SH-SY5Y (cell line): Measurements from ENCODE around the gene ZNF716.

Experiments
- GATA2 ChIP-seq: IDR thresholded peaks from 2 replicates; pipeline ENCODE4 v1.6.1; 2011; ENCODE audit warnings: mild to moderate bottlenecking, low read depth, low read length
- GATA3 ChIP-seq: IDR thresholded peaks from 2 replicates; pipeline ENCODE4 v1.6.1; 2011; ENCODE audit warnings: low read depth, mild to moderate bottlenecking, low read length, moderate library complexity

ZNF716 gene

DNA sequence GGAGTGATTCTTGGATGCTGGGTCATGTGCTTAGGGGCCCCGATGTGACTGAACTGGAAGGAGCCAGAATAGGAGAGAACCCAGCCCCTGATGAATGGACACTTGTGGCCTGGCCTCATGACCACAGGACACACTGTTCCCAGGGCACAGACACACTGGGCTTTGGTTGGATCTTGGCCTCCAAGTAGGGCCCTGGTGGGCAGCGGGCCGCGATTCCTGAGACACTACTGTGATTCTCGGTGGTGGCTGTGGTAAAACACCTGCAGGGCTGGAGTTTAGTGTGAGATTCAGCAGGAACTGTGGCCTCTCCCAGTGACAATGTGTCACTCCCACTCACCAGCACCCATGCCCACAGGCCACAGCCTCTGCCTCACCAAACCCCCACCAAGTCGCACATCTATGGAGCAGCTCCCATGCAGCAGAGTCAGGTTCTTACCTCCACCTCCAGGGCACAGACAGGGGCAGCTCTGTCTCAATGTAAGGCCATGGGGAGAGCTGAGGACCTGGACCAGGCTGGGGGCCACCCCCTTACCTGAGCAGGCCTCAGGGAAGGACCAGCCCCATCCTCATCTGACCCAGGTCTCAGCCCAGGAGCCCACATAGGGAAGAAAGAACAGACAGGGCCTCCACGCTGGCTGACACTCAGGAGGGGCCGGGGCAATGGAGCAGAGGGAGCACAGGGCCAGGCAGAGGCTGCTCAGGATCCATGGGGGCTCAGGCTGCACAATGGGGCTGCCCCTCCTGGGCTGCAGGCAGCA is 33.2 kb upstream of the ZNF716 start:
- no peak for TF ChIP-seq GATA2
- TF ChIP-seq GATA3, result no peak

DNA sequence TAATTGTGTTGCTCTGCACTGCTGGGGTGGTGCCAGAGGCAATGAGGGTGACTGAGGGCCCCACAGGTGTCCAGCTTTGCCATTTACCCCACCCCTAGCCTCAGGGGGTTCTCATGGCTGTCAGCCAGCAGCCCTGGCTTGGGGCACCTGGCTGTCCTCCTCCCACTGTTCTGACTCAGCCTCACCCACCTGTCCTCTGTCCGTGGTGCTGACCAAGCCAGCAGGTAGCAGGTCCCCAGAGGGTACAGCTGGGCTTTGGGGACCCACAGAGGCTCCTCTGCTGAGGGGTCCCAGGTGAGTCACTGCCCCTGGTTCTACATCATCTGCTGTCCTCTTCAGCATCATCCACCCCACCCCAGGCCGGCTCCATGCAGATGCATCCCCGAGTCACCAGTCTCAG is 32.2 kb upstream of the ZNF716 start:
- TF ChIP-seq GATA3, result no peak
- no peak for TF ChIP-seq GATA2

DNA sequence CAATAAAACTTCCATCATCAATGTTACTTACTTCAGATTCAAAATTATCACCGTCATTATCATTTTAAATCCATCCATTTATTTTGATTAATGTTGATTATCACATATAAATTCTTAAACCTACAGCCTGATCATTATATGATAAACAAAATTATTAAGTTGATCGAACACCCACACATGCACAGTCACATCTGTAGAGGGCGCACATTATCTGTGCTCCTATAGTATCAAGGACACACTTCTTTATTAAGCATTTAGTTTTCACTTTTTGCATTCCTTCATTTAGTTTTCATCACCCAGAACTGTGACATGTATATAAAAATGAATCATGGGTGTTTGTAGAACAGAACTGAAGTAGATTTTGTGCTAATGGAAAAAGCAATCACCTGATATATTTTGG is 26.2 kb upstream of the ZNF716 start:
- no peak for TF ChIP-seq GATA3
- no peak for TF ChIP-seq GATA2

DNA sequence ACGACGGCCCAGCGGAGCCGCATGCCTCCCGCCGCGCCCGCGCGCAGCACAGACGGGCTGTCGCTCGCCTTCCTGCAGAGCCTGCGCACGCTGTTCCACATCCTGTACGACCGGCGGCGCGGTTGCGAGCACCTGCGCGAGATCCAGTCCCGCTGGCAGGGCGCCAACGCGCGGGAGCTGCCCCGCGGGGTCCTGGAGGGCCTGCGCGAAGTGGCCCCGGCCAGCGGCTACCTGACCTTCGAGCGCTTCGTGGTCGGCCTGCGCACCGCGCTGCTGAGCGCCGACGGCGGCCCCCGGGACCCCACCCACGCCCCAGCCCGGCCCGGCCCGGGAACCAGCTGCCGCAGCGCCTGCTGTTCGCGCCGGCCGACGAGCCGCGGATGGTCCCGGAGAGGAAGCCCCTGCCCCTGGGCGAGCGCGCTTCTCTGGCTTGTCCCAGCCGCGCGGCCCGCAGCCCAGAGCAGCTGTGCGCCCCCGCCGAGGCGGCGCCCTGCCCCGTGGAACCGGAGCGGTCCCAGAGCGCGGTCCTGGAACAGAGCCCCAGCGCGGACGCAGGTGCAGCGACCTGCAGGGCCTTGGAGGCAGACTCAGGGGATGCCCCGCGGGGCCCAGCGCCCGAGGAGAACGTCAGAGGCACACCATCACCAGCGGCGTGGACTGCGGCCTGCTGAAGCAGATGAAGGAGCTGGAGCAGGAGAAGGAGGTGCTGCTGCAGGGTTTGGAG is 25.3 kb upstream of the ZNF716 start:
- TF ChIP-seq GATA2 (no peak), GATA3 (no peak)

DNA sequence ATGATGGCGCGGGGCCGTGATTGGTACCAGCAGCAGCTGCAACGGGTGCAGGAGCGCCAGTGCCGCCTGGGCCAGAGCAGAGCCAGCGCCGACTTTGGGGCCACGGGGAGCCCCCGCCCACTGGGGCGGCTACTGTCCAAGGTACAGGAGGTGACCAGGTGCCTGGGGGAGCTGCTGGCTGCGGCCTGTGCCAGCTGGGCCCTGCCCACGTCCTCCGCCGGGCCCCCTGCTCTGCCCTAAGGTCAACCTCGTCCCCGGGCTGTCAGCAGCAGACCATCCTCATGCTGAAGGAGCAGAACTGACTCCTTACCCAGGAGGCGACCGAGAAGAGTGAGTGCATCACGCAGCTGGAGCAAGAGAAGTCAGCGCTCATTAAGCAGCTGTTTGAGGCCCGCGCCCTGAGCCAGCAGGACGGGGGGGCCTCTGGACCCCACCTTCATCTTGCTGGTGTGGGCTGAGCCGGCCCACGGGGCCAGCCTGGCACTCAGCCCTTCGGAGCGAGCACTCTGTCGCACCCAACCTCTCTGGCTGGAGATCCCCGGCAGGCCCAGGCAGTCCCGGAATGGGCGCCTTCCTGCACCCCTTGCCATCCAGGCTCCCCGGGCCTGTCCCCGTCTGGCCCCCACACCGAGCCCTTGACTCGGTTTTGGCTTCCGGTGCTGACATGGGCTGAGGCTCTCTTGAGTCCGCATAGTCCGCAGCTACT is 24.6 kb upstream of the ZNF716 start:
- no peak for TF ChIP-seq GATA3
- no peak for TF ChIP-seq GATA2

DNA sequence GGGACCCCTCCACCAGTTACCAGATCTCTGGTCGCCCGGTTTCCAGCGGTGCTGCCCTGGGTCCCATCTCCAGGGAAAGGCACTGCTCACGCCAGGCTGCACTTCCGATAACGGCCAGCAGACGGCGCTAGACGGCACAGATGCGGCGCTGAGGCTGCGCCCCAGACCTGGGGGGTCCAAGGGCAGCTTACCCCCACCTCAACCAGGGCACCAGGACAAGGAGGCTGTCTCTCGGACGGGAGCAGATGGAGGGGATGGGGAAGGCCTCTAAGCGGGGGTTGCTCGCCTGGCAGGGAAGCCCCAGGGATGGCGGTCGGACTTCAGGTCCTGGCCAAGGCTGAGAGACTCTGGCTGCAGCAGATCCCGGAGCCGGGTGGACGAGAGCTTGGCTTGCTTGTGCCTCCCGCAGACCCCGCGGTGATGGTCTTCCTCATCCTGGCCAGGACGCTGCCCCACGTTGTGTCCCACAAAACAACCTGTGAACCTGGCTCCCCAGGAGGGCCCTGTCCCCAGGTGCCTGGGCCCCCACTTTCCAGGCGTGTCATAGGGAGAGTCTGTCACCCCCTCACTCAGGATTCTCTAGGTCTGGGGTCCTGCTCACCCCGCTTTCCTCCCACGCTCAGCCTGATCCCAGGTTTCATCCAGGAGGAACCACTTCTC is 23.9 kb upstream of the ZNF716 start:
- TF ChIP-seq GATA2, result no peak
- TF ChIP-seq GATA3, result no peak

DNA sequence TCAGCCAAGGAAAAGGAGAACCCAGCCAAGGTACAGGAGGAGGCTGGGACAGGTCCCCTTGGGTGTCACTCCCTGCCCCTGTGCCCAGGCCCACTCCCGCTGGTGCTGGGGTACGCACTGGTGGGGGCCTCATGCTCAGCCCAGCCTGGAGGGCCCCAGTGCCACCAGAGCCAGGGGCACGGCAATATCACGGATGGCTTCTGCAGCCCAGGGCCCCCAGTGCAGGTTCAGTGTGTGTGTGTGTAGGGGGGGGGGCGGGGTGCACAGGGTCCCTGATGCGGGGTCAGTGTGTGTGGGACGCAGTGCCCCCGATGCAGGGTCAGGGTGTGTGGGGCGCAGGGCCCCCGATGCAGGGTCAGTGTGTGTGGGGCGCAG is 23.4 kb upstream of the ZNF716 start:
- TF ChIP-seq GATA3 (no peak), GATA2 (no peak)

DNA sequence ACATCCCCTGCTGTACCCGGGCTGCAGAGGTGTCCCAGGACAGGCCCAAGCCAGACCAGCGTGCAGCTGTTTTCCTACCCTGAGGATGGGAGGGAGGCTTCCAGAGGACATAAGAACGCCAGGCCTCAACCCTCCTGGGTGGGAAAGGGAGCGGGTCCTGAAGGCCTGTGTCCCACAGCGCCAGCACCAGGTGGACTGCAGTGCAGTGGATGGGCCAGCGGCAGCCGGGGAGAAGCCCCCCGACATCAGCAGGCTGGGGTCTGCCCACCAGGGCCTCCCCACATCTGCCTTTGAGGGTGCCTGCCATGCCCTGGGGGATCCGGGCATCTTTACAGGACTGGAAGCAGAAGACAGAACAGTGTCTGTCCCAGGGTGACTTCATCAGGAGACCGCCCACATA is 22.8 kb upstream of the ZNF716 start:
- no peak for TF ChIP-seq GATA3
- no peak for TF ChIP-seq GATA2

DNA sequence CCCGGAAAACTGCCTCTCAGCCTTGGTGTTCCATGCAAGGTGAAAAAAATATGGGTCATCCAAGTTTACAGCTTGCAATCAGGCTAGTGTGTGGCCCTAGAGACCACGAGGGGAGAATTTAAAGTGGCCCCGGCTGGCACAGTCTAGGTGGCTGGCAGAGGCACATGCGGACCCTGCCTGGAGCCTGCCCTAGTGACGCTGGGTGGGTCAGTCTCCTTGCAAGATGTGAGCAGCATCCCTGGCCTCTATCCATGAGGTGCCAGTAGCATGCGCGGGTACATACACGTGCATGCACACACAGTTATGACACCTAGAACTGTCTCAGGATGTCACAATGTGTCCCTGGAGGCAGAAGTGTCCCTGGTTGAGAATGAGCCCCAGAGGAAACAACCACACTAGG is 22.4 kb upstream of the ZNF716 start:
- TF ChIP-seq GATA2 (no peak), GATA3 (no peak)

DNA sequence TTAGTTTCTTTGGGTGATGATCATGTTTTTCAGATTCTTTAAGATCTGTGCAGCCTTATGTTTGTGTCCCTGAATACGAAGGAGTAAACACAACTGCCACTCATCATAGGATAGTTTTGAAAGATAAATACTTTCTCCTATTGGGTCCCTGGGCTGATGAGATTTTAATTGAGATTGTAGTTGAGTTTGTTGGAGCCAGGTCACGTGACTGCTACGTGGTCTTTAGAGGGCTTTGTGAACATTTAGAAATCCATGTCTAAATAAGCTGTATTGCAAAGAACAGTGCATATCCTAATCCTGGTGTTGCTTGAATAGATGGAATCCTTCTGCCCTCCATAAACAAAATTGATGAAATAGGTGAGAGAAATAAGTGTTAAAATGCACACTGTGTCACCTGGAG is 17.4 kb upstream of the ZNF716 start:
- TF ChIP-seq GATA2 (no peak), GATA3 (no peak)

DNA sequence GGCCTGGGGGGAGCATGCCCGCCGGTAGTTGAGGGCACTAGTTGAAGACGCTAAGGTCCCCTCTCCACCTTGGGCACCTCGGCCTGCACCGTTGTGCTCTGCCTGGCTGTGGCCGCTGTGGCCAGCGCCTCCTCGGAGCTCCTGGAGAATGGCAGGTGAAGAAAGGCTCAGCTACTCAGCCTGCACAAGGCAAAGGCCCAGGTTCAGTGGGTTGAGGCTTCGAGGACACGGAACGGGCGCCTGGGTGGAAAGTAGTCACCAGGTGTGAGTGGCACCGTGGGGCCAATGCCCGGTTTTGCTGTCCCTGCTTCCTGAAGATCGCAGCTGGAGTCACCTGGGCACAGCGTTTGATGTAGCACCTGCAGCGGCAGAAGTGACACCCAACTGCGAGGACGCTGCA is 12.4 kb upstream of the ZNF716 start:
- no peak for TF ChIP-seq GATA2
- no peak for TF ChIP-seq GATA3

DNA sequence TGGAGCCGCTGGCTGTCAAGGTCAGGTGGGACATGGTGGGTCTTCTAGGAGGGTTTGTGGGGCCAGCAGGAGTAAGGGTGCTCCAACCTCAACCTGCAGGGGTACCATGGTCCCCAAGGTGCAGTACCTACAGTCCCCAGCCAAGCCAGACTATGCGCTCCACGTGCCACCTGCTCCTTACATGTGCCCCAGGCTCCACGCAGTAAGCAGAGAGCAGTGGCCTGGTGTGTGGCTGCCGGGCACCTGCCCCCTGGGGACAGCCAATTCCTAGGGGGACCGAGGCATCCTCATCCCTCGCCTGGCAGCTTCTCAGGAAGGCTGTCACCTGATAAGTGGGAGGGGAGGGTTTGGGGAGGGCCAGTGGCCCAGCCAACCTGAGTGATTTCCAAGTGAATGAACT is 11.7 kb upstream of the ZNF716 start:
- TF ChIP-seq GATA2 (no peak), GATA3 (no peak)

DNA sequence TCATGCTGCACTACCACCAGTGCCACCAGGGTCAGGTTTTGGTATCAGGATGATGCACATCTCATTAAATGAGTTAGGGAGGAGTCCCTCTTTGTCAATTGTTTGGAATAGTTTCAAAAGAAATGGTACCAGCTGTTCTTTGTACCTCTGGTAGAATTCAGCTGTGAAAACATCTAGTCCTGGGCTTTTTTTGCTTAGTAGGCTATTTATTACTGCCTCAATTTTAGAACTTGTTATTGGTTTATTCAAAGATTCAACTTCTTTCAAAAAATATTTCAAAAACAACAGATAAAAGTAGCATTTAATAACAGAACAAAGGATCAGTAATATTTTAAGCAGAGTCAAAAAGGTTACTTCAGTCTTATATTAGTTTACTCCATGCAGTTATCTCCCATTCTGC is 6.4 kb upstream of the ZNF716 start:
- TF ChIP-seq GATA3, result no peak
- no peak for TF ChIP-seq GATA2

DNA sequence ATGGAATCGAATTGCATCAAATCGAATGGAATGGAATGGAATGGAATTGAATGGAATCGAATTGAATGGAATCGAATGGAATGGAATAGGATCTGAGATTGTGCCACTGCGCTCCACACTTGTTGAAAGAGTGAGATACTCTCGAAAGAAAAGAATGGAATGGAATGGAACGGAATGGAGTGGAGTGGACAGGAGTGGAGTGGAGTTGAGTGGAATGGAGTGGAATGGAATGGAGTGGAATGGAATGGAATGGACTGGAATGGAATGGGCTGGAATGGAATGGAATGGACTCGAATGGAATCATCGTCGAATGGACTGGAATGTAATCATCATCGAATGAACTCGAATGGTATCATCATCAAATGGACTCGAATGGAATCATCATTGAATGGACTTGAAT is 38.0 kb downstream of the ZNF716 start:
- TF ChIP-seq GATA2, result no peak
- no peak for TF ChIP-seq GATA3

DNA sequence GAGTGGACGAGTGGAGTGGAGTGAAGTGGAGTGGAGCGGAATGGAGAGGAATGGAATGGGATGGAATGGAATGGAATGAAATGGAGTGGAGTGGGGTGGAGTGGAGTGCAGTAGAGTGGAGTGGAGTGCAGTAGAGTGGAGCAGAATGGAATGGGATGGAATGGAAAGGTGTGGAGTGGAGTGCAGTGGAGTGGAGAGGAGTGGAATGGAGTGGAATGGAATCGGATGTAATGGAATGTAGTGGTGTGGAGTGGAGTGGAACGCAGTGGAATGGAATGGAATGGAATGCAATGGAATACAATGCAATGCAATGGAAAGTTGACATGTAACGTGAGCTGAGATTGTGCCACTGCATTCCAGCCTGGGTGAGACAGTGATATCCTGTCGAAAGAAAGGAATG is 46.4 kb downstream of the ZNF716 start:
- TF ChIP-seq GATA2 (no peak), GATA3 (no peak)
